GM12874 (cell line): ENCODE data around the gene GPER1.

Experiments
- TF ChIP-seq, protein P1 (sequence below): IDR thresholded peaks from 2 replicates; pipeline ENCODE4 v1.5.1; 2011; ENCODE audit warnings: low read depth, mild to moderate bottlenecking, control low read depth, low read length, moderate library complexity; ENCODE audit not compliant: insufficient read depth

Gene GPER1

DNA sequence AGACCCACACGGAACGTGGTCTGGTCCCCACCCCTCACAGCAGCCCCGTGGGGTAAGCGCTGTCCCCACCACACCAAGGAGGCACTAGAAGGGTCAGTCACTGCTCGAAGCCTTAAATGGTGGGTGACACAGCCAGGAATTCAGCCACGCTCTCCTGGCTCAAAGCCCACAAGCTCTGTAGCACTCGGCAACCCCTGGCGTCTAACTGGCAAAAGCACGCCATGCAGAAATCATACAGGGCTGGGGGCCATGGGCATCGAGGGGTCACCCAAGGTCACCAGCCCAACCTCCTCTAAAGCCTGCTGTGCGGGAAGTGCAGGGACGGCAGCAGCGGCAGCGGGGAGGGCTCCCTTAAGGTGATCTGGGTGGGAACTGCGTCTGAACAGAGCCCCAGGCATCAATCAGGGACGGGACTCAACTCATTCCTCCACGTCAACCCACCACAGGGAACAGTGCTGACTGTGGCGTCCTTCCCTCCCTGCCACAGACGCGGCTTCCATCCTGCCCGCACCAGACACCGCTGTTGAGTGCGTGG, 7.8 kb downstream of the GPER1 start:
- TF ChIP-seq, protein P1, sequence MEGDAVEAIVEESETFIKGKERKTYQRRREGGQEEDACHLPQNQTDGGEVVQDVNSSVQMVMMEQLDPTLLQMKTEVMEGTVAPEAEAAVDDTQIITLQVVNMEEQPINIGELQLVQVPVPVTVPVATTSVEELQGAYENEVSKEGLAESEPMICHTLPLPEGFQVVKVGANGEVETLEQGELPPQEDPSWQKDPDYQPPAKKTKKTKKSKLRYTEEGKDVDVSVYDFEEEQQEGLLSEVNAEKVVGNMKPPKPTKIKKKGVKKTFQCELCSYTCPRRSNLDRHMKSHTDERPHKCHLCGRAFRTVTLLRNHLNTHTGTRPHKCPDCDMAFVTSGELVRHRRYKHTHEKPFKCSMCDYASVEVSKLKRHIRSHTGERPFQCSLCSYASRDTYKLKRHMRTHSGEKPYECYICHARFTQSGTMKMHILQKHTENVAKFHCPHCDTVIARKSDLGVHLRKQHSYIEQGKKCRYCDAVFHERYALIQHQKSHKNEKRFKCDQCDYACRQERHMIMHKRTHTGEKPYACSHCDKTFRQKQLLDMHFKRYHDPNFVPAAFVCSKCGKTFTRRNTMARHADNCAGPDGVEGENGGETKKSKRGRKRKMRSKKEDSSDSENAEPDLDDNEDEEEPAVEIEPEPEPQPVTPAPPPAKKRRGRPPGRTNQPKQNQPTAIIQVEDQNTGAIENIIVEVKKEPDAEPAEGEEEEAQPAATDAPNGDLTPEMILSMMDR: no peak

DNA sequence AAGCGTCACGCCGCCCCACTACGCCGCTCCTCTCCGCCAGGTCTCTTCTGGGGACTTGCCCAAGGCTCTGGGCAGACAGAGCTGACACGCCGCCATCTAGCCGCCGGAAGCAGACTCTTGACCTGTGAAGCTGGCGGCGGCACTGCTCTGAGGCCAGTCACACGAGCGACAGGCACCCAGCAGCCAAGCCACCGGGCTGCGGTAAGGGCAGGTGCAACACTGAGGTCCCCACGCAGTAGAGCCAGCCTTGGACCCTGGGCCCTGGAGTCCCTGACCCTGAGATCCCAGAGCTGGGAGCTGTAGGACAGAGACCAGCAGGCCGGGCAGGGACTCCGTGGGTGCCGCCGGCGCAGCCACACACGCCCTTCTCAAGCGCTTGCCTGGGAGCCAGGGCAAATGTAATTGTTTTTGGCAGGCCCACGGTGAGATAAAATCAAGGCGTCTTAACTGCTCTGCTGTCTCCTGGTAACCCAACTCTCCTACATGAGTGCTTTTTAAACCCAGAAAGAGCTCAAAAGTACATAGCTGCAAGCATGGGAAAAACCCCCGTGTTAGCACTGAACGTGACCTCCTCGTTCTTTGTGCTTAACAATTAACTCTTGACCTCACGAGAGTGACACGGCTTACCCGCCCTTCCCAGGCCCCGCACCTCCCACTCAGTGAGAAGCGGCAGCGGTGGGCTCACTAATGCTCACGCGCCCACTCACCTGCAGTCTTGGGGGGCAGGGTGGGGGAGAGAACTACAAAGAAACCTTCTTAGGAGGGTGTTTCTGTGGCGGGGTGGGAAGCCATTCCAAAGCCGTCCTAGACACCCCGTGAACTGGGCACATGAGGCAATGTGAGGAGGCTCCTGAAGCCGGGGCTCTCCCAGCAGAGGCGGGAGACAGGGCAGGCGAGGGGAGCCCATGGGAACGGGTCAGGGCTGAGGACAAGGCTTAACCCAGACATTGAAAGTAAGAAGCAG, 8.5 kb downstream of the GPER1 start:
- TF ChIP-seq, protein P1: no peak

DNA sequence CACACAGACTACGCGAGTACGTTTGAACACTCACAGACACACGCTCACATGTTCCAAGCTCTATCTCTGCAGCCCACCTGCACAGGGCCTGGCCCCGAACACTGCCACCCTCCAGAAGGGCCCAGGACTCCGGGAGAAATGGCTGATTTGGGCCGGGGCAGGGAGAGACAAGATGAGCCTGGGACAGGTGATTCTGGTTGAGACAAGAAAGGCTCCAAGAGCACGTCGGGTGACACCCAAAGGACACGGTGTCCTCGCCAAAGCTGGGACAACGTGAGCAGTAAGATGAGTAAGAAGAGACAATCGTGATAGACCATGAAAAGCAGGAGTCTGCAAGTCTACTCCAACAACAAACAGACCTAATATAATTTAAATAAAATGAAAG, 9.2 kb downstream of the GPER1 start:
- TF ChIP-seq, protein P1: no peak

DNA sequence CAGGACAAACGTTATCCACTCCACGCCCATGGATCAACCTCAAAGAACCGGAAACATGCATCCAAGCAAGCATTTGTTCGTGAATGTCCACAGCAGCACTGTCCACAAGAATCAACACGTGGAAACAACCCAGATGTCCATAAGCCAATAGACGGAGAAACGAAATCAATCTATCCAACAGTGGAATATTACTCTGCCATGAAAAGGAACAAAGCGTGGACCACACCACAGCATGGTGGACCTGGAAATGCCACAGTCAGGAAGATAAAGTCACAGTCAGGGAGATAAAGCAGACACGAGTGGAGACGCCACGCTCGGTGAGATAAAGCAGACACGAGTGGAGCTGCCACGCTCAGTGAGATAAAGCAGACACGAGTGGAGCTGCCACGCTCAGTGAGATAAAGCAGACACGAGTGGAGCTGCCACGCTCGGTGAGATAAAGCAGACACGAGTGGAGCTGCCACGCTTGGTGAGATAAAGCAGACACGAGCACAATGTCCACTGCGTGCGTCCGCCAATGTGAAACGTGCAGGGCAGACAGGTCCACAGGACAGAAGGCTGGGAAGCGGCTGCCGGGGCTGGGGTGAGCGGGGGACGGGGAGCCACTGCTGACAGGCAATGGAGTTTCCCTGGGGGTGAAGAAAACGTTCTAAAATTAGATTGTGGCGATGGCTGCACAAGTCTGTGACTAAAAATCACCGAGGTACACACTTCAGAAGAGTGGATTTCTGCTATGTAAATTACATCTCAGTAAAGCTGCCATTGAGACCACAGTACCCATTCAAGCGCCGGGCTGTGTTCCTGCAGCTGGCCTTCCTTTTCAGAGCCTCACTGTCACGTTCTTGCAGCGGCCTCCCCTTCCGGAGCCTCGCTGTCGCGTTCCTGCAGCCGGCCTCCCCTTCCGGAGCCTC, 10.6 kb downstream of the GPER1 start:
- TF ChIP-seq, protein P1: no peak

DNA sequence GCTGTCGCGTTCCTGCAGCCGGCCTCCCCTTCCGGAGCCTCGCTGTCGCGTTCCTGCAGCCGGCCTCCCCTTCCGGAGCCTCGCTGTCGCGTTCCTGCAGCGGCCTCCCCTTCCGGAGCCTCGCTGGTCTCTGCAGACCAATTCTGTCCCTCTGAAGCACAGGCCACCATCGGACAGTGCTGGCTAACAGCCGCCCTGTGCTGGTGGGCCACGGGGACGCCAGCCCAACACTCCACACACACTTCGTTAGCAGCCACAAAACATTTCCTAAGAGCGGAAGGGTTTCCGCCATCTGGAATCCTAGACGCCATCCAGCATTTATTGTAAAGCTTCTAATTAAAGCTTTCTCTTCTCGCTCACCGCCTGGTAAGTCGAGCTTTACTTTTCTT, 11.2 kb downstream of the GPER1 start:
- TF ChIP-seq, protein P1: no peak

DNA sequence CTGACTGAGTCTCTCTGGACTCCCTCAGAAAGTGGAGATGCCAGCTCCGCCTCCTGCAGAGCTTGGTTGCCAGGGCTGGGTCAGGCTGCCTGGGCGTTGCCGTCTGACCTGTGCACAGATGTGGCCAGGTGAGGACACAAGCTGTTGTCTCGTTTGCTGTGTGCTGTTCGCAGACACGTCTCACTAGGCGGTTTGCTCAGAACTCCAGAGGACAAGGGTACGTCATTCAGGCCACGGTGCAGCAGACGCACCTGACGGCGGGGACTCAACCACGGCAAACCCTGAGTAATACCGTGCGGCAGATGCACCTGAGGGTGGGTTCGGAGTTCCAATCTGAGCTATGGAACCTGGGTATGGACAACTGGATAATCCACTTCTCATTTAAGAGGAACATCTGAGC, 11.7 kb downstream of the GPER1 start:
- TF ChIP-seq, protein P1: no peak

DNA sequence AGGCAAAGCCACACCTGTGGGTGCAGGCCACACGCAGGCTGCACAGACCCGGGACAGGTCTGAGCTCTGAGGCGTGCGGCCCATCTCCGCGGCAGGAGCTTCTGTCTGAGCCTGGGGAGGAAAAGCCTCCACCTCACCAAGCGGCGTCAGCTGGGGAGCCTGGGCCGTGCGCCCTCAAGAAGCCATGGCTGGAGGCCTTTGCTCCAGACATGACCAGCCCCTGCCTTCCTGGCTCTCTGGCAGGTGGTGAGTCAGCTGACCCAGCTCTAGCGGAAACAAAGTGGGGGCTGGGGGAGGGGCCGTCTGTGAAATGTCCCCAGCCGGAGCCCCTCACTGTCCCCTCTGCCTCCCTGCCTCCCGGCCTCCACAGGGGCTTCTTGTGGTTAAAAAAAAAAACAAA, 12.5 kb downstream of the GPER1 start:
- TF ChIP-seq, protein P1: no peak
